PFSK-1 (cell line): ENCODE data around the gene TLR9.

ENCODE experiments used
- POLR2AphosphoS5 ChIP-seq: IDR thresholded peaks from 2 replicates; pipeline ENCODE4 v1.6.1; 2012; ENCODE audit warnings: low read depth, mild to moderate bottlenecking, control low read depth, low read length, moderate library complexity
- SIN3A ChIP-seq: IDR thresholded peaks from 2 replicates; pipeline ENCODE4 v1.6.1; 2012; ENCODE audit warnings: mild to moderate bottlenecking, low read length, moderate library complexity, borderline replicate concordance; ENCODE audit not compliant: insufficient read depth
- TF ChIP-seq, protein P1 (sequence below), 2 experiments: IDR thresholded peaks; 2 replicates each; pipeline versions ENCODE4 v1.6.1 to v1.8.0; 2011 to 2012; ENCODE audit warnings: low read depth in 2 of 2, low read length in 2 of 2, control low read depth in 1 of 2, inconsistent platforms in 1 of 2, mild to moderate bottlenecking in 1 of 2, moderate library complexity in 1 of 2; ENCODE audit not compliant: insufficient read depth in 1 of 2

DNA sequence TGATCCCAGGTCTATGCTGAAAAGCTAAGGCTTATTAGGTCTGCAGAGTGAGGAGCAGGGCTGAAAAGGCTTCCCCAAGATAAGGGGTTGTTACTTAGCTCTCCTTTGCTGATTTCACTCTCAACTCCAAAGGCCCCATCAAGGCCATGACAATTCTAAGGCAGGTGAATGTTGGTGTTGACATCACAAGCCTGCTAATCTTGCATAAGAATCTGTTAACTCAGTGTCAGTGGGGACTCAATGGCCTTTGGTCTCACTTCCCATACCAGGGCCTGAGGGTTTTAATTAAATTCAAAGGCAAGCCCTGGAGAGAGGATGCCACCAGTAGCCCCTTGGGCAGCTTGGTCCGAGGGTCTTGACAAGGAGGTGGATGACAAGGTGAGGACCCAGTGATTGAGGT, 36.9 kb downstream of the TLR9 start:
- TF ChIP-seq POLR2AphosphoS5 (no peak), SIN3A (no peak)
- TF ChIP-seq, protein P1, sequence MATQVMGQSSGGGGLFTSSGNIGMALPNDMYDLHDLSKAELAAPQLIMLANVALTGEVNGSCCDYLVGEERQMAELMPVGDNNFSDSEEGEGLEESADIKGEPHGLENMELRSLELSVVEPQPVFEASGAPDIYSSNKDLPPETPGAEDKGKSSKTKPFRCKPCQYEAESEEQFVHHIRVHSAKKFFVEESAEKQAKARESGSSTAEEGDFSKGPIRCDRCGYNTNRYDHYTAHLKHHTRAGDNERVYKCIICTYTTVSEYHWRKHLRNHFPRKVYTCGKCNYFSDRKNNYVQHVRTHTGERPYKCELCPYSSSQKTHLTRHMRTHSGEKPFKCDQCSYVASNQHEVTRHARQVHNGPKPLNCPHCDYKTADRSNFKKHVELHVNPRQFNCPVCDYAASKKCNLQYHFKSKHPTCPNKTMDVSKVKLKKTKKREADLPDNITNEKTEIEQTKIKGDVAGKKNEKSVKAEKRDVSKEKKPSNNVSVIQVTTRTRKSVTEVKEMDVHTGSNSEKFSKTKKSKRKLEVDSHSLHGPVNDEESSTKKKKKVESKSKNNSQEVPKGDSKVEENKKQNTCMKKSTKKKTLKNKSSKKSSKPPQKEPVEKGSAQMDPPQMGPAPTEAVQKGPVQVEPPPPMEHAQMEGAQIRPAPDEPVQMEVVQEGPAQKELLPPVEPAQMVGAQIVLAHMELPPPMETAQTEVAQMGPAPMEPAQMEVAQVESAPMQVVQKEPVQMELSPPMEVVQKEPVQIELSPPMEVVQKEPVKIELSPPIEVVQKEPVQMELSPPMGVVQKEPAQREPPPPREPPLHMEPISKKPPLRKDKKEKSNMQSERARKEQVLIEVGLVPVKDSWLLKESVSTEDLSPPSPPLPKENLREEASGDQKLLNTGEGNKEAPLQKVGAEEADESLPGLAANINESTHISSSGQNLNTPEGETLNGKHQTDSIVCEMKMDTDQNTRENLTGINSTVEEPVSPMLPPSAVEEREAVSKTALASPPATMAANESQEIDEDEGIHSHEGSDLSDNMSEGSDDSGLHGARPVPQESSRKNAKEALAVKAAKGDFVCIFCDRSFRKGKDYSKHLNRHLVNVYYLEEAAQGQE (IDR thresholded peaks at IDR 0.05; ENCODE audit: insufficient read depth in 1 of 2, low read depth in 2 of 2, low read length in 2 of 2): no peak
